GM21367 (cell line): ENCODE data around the gene CHD5.

Experiments
- ATAC-seq: cut with Tn5 transposase; IDR thresholded peaks from one replicate; pipeline ENCODE4 v1.9.1; 2021; ENCODE audit not compliant: unreplicated experiment

The CHD5 gene

DNA sequence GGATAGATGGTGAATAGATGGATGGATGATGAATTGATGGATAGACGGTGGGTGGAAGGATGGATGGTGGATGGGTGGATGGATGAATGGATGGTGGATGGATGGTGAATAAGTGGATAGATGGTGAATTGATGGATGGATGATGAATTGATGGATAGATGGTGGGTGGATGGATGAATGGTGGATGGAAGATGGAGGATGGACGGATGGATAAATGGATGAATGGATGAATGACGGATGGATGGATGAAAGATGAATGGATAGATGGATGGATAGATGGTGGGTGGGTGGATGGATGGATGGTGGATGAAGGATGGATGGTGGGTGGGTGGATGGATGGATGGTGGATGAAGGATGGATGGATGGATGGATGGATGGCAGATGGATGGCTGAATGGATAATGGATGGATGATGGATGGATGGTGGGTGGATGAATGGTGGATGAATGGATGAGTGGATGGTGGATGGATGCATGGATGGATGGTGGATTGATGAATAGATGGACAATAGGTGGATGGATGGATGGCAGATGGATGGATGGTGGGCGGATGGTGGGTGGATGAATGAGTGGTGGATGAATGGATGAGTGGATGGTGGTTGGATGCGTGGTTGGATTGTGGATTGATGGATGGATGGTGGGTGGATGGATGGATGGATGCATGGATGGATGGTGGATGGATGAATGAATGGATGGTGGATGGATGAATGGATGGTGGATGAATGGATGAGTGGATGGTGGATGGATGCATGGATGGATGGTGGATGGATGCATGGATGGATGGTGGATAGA is 5.3 kb downstream of the CHD5 start:
- no peak for ATAC-seq

DNA sequence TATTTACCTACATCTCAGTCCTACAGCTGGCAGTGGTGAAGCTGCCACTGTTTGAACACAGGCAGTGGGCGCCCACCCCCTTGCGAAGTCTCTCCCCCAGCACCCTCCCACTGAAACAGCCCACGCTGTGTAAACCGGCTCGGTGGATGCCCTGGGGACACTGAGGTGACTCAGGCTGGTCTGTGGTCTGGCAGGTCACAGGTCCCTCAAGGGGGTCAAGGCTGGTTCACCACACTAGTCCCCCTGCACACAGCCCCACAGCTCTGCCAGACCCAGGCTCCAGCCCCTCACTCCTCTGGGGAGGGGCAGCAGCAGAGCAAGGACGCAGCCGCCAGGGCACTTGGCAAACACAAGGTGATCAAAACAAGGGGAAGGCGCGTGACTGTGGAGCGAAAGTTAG is 7.6 kb downstream of the CHD5 start:
- ATAC-seq: no peak

DNA sequence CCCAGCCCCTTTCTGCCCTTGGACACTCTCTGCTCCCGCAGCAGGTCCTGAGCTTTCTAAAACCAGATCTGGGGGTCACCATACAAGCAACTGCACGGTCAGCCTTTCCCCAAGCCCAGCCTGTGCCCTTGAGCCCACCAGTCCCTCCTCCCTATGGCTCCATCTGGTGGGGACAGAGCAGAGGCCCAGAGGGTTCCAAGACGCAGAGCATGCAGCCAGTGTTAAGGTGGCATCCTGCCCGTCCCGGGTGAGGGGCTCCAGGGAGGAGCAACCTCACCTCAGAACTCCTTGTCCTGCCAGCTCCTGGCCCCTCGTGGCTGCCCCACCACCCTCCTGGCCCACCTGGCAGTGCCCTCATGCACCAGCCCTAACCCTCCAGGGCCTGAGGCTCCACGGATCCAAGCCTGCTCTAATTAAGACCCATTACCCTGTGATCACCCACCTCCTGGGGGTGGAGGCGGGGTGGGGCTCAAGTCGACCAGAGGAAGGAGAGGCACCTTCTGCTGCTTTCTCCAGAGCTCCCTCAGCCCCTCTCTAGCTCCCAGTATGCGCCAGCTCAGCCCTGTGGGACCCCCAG is 8.5 kb downstream of the CHD5 start:
- no peak for ATAC-seq

DNA sequence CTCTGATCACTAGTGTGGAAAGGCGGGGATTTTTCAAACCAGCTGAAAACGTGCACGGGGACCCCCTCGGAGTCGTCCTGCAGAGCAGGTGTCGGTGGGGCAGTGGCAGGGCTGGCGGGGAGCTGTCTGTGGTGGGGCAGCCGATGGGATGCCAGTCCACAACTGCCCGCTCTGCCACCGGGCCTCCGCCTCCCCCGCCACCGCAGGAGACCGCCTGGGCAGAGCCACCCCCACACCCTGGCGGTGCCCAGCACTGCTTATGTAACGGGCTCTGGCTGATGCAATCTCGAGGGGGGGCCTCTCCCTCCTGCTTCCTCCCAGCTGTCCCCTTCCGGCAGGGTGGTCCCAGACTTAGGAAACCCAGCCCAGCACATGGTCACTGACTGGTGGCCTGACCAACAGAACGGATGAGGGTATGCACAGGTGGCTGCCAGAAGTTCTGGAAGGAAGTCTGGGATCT is 9.3 kb downstream of the CHD5 start:
- ATAC-seq: no peak

DNA sequence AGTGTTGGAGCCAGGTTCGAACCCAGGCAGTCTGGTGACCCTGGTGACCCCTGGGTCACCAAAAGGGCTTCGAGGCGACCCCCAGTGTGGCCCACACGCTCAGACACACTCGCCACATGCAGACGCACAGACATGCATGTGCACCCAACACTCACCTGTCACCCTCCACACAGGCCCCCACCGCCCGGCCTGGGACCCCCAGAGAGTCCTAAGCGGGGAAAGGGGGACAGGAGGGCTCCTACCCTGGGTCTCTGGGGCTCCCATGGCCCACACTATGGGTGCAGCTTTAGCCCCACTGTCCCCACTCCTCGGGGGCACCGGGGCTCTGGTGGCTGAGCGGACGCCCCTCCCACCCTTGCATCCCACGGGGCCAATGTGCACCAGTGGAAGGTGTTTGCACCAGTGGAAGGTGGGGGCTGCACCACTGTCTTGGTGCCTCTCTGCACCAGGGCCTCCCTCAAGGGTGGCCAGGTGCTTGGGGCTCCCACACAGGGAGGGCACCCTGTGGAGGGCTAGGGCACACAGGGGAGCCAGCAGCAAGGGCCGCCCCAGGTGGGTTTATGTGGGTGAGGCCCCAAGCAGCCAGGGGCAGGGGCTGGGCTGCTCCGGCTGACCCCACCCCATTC is 9.9 kb downstream of the CHD5 start:
- no peak for ATAC-seq

- ATAC-seq: no peak
These were observed 11.1 kb downstream of the CHD5 start for GRCh38 chr1:6168947-6169586.

- no peak for ATAC-seq
These were observed 12.5 kb downstream of the CHD5 start for GRCh38 chr1:6167391-6168303.

DNA sequence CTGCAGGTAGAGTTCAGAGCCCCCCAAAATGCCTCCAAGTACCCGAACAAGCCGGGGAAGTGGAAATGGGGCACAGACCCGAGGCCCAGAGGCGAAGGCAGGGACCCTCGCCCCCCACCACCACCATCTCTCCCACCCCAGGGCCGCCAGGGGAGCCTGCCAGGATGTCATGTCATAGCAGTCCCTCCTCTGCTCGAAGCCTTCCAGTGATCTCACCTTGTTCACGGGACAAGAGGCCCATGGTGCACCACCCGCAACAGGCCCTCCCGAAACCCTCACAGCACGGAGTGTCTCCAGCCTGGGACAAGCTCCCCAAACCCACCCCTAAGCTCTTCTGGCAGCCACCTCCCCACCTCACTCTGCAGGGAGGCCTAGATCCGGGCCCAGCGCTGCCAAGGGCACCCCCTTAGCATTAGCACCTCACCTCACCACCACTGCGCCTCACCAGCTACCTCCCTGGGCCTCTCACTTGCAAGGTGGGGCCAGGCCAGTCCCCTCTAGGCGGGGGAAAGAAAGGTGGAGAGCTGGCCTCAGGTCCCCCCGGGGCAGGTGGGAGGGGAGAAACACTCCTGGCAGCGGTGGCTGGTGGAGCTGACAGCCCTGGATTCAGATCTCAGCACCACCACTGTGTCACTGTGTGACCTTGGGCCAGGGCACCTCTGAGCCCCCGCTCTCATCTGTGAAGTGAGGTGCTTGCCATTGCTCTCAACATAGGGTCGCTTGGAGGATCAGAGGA is 13.3 kb downstream of the CHD5 start:
- ATAC-seq: no peak

- ATAC-seq: no peak
These were observed 13.9 kb downstream of the CHD5 start for GRCh38 chr1:6166221-6166620.

DNA sequence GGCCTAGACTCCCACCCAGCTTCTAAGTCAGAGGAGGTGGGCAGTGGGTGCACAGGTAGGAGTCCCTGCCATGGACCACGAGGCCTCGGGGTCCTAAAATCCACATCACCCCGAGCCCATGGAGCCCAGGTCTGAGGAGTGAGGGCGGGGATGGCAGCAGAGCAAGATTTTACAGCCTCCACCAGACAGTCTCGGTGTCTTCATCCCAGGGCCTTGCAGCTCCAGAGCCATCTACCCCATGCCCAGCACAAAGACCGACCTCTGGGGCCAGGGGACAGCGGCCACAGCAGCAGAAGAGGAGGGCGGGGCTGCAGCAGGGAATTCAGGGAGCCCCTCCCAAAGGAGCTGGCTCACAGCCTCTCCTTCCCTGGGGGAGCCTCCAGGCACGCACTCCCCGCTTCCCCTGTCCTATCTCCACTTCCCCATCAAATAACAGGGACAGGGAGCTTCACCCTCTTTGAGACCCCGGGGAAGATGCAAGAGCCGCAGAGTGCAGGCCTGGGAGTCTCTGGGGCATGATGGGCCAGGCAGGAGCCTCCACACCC is 14.6 kb downstream of the CHD5 start:
- no peak for ATAC-seq

DNA sequence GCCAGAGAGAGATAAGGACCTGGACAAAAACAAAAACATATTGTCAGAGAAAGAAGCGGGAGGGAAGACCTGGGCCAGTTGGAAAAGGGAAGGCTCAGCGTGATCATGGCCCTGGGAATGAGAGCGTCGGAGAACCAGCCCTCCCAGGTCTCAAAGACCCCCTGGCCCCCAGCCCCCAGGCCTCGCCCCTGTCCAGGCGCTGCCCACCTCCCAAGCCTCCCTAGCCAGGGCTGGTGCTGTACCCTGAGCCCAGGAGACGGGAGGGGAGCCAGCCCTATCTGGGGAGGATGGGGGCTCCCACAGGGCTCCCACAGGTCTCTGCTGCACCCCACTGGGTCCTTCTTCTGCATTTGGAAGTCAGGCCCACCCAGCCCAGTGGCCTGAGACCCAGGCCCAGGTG is 15.1 kb downstream of the CHD5 start:
- no peak for ATAC-seq

- no peak for ATAC-seq
These were observed 16.0 kb downstream of the CHD5 start for GRCh38 chr1:6163973-6164617.

DNA sequence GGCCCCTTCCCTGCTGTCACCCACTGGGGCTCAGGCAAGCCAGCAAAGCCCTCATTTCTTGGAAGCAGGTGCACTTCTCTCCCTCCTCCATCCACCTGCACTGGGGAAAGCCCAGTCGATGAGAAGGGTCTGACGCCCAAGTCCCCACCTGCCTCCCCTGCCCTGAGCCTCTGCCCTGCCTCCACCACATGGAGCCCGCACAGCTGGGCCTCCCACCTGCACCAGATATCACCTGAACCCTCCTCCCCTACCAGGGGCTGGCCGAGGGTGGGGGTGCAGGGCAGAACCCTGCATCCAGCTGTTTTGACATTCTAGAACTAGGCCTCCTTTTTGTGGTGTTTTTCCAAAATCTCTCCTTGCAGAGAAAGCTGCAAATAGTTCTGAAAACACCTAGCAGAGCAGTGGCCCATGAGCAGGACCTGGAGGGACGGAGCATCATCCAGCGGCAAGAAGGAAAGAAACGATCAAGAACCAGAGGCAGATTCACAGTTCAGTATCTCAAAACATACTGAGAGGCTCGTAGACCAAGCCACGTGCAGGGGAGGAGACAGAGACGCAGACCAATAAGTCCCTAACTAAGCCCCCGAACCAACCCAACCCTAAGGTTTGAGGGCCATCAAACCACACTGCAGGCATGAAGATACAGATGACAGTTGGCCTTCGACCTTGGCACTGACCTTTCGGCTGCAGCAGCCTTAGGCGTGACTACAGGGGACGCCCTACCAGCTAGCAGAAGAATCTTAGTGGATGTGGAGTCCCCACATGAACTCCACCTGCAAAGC is 16.7 kb downstream of the CHD5 start:
- ATAC-seq: no peak

- no peak for ATAC-seq
These were observed 17.3 kb downstream of the CHD5 start for GRCh38 chr1:6162773-6163172.

DNA sequence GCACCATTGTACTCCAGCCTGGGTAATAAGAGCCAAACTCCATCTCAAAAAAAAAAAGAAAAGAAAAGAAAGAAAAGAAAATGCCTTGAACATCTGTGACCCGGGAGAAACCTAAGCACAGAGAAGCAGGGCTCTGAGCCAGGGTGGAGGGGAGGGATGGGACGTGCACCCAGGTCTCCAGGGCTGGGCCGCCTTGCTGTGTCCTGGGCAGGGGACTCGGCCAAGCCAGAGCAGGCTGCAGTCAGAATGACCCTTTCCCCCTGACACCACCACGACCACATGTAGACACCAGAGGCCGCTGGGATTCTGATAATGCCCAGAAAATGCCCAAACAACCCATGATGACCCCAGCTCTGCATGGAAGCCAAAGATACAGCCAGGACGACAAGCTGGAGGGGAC is 17.8 kb downstream of the CHD5 start:
- no peak for ATAC-seq

DNA sequence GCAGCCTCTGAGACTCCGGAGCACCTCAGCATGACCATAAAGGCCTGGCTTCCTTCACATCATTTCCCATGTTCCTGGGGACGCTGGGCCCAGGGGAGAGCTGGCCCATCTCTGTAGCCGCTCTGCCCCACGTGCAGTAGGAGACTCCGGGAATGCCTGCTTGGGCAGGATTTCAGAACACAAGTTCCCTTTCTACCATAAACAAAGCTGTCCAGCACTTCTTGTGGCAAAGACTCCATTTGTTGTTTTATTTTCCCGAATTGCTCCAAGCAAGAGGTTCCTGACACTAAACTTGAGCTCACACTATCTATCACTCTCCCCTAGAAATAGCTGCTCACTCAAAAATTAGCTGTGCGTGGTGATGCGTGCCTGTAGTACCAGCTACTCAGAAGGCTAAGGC is 21.9 kb downstream of the CHD5 start:
- no peak for ATAC-seq

- no peak for ATAC-seq
These were observed 22.5 kb downstream of the CHD5 start for GRCh38 chr1:6157528-6158174.

DNA sequence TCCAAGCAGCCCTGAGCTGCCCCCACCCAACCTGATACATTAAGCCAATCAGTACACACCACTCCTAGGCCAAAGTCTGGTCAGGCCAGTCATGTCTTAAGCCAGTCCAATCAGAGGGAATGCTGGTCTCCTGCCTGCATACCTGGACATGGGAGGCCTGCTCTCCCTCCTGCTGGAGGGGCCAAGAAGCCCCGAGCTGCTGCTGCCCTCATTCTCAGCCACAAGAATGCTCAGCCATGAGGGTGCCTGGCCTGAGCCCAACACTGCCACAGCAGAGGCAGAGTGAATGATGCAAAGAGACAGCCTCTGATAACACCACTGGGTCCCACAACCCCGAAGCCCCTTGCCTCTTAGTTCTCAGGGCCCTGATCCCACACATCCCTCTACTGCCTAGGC is 23.0 kb downstream of the CHD5 start:
- no peak for ATAC-seq
